HG02623 (cell line): ENCODE measurements around the gene NUPR2.
"Not testable (repeated sequence)": the region's sequence is repeated elsewhere in the genome, so short reads cannot be mapped to it uniquely, and the experiment has no call there.

Source experiments
- ATAC-seq: cut with Tn5 transposase; IDR thresholded peaks from one replicate; pipeline ENCODE4 v1.9.1; 2021; ENCODE audit warnings: moderate library complexity; ENCODE audit not compliant: unreplicated experiment

The NUPR2 gene

DNA sequence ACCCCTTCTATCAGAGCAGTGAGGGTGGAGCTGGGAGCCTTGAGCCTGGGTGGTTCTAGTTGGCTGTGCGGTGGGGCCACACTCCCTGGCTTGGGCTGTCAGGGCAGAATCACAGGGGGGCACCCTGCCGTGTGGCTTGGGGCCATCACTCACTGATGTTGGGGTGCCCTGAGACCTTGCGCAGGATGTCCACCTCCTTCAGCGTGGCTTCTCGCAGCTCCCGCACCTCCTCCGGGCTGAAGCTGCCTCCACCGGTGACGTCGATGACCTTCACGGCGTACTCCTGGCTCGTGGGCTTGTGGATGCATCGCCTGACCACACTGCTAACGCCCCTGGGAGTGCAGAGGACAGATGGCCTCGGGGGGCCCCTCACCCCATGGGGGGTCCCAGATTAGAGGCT is 28.8 kb downstream of the NUPR2 start:
- ATAC-seq: no peak

DNA sequence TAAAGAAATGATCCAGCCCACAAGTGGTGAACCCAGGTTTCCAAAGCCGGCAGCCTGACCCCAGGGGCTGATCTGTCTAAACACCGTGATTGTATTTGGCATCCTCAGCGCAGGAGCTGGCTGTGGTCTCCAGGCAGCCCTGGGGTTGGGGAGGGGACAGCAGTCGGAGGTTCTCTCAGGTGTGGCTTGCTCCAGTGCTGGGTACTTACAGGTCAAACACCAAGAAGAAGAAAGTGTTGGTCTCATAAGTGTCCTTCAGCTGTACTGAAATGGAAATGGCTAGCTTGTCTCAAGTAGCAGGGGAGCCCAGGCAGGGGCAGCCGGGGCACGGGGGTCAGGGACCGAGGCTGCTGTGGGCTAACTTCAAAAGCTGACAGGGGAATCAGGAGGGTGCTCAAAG is 29.5 kb downstream of the NUPR2 start:
- ATAC-seq: no peak

DNA sequence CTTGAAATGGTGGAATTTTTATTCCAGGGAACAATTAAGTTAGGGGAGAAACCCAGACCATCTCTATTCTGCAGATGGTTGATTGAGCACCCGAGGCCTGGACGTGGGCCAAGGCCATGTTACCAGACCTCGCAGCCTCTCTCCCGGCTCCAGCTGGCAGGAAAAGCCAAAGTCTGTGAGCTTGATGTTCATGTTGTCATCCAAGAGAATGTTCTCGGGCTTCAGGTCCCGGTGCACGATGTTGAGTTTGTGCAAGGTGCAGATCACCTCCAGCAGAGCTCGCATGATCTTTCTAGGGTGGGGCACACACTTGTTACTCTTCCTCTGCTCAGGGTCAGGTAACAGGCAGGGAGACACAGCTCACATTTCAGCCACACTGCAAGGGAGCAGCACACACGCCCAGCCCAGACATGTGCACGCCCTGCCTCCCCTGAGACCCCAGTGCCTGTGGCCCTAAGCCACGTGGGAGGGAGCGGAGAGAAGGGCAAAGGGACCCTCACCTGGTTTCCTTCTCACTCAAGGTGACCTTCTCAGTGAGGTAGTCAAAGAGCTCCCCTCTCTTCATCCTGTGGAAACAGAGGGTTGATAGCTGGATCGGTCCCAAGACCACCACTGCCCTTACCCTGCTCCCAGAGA is 32.9 kb downstream of the NUPR2 start:
- ATAC-seq: no peak

DNA sequence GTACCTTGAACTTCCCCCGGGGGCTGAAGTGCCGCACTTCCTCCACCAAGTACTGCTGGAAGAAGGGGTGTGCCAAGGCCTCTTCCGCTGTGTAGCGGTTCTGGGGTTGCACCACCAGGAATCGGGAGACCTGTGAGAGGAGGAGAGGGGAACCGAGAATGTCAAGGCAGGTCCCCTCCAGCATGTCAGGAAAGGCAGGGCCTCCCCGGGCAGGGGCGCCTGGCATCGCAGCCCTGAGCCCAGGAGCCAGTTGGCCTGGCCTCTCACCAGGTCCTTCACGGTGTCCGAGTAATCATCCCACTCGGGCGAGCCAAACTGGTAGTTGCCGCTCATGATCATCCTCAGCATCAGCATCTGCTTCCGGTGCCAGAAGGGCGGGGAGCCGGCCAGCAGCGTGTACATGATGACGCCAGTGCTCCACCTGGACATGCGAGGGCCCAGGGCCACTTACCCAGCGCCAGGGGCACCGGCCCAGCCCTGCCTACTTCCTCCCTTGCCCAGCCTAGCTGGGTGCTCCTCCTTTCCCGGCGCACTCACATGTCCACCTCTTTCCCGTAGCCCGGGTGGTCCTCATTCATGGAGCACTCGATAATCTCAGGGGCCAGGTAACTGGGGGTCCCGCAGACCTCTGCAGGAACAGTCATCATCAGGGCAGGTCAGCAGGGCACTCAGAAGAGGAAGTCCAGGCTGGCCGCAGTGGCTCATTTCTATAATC is 34.4 kb downstream of the NUPR2 start:
- no peak for ATAC-seq

GRCh38 chr7:56080726-56081435 is 35.3 kb downstream of the NUPR2 start:
- ATAC-seq: not testable (repeated sequence)

- ATAC-seq: no peak
Measured at GRCh38 chr7:56079450-56080185, 36.6 kb downstream of the NUPR2 start.

- no peak for ATAC-seq
Measured at GRCh38 chr7:56078196-56078595, 38.0 kb downstream of the NUPR2 start.

- no peak for ATAC-seq
Measured at GRCh38 chr7:56077681-56078080, 38.5 kb downstream of the NUPR2 start.

DNA sequence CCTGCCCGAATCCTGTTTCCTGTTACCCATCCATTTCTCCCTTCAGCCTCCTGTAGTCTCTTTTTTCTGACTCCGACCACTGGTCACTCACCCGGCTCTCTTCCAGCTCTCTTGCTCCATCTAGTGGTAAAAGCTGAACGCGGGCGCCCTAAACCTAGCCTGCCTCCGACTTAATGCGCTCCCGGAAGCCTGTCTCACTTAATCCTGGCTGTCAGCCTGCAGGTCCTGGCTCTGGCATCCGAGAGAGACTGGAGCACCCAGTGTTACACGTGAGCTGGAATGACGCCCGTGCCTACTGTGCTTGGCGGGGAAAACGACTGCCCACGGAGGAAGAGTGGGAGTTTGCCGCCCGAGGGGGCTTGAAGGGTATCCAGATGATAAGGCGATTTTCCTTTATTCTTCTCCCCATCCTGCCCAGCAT is 41.8 kb downstream of the NUPR2 start:
- ATAC-seq: peak; percentile 87

GRCh38 chr7:56066376-56066775 is 49.8 kb downstream of the NUPR2 start:
- not testable (repeated sequence) for ATAC-seq
